Effector memory CD4-positive, alpha-beta T cell (primary cell): ENCODE measurements around the gene TSPAN3.
A peak's percentile ranks its signal among the peaks of the same experiment; 100 is the strongest.

Source experiments
- DNase-seq, 3 donors: peaks; one replicate each; pipeline ENCODE4 v3.0.0-alpha.2; 2020
- H3K27ac ChIP-seq: 2 replicates; pipeline ENCODE4 v1.7.0; 2013; ENCODE audit warnings: mild to moderate bottlenecking, low read length, moderate library complexity; ENCODE audit not compliant: insufficient read depth, poor library complexity, severe bottlenecking
- H3K27me3 ChIP-seq: replicated peaks from 2 replicates; pipeline ENCODE4 v1.7.0; 2013; ENCODE audit warnings: mild to moderate bottlenecking, low read length; ENCODE audit not compliant: insufficient read depth, control insufficient read depth, poor library complexity, severe bottlenecking
- H3K36me3 ChIP-seq: 2 replicates; pipeline ENCODE4 v1.7.0; 2013; ENCODE audit warnings: mild to moderate bottlenecking, low read length, moderate library complexity; ENCODE audit not compliant: control insufficient read depth, insufficient read depth
- H3K4me1 ChIP-seq: 2 replicates; pipeline ENCODE4 v1.7.0; 2013; ENCODE audit warnings: low read length, mild to moderate bottlenecking; ENCODE audit not compliant: control insufficient read depth, insufficient read depth, poor library complexity, severe bottlenecking
- H3K4me3 ChIP-seq: 2 replicates; pipeline ENCODE4 v1.7.0; 2013; ENCODE audit warnings: low read length, low read depth, mild to moderate bottlenecking; ENCODE audit not compliant: insufficient read depth, poor library complexity, severe bottlenecking
- H3K9me3 ChIP-seq: 2 replicates; pipeline ENCODE4 v1.7.0; 2013; ENCODE audit warnings: mild to moderate bottlenecking, low read length, moderate library complexity; ENCODE audit not compliant: control insufficient read depth

TSPAN3 gene

DNA sequence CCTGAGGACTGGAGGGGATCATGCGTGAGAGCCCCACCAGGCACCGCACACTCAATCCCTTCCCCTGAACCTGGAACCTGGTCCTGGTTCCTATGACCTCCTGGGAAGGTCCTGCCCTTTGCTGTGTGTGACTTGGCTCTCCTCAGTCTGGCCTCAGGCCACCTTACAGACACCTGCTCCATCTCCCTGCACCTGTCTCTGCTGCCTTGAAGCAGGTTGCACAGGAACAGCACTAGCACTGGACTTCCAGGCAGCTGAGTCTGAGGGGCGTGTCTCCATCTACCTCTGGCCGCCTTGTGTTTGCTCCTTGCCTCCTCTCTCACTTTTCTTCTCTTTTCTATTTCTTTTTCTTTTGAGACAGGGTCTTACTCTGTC, 60.6 kb downstream of the TSPAN3 start:
- H3K4me1 ChIP-seq, result peaks cover 69% of the 10 kb centered on the region
- DNase-seq, result no peak
- no peaks in the 10 kb centered on the region for H3K27me3 ChIP-seq
- H3K27ac ChIP-seq, result peak overlapping the region; percentile 57
- H3K36me3 ChIP-seq, result peaks cover 10% of the 10 kb centered on the region
- H3K9me3 ChIP-seq, result no peaks in the 10 kb centered on the region
- H3K4me3 ChIP-seq, result no peak overlapping the region

DNA sequence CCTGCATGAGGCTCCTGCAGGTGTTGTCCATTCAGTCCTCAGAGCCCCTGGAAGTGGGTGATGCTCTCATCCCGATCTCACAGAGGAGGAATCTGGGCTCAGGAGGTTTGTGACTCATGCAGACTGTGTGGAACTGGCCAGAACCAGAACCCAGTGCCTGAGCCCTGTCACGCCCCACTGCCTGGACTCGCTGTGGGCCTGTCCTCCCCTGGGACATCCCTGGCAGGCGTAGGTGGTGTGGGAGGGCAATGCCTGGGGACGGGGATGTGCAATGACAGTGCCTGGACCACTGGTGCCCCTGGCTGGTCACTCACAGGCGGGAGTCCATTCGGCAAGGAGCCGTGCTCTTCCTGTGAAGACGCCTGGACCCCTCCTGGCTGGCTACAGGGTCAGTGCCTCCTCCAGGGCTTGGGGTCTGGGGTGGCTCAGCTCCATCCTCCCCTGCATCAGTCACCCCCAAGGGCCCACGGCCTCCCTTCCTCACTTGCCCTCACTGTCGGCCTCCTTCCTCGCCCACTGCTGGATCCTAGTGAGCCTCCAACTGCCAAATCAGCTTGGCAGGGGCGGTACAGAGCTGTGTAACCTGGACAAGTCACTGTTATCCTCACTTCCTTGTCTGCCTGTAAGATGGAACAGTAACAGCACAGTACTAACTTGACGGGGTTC, 61.1 kb downstream of the TSPAN3 start:
- DNase-seq, result no peak
- Histone ChIP-seq H3K27me3 (no peaks in the 10 kb centered on the region), H3K4me1 (peaks cover 66% of the 10 kb centered on the region), H3K36me3 (peaks cover 10% of the 10 kb centered on the region), H3K4me3 (no peak overlapping the region), H3K27ac (peak overlapping the region; percentile 57), H3K9me3 (no peaks in the 10 kb centered on the region)

DNA sequence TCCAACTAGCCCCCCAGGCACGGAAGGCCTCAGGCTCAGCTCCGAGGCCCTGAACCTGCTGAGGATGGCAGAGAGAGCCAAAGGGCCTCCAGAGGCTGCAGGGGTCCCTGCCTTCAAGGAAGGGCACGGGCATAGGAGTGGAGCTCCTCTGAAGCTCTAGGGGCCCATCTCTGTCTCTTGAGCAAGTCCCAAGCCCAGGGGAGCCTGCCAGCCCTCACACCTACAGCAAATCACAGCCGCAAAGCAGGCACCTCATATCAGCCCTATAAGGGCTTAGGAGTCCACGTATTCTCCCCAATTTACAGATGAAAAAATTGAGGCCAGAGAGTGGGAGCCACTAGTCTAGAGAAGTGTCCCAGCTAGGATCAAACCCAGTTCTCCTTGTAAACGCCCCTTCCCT, 61.7 kb downstream of the TSPAN3 start:
- no peak overlapping the region for H3K4me3 ChIP-seq
- H3K9me3 ChIP-seq, result no peaks in the 10 kb centered on the region
- no peaks in the 10 kb centered on the region for H3K27me3 ChIP-seq
- DNase-seq, result no peak
- peaks cover 62% of the 10 kb centered on the region for H3K4me1 ChIP-seq
- peak overlapping the region; percentile 57 for H3K27ac ChIP-seq
- peaks cover 10% of the 10 kb centered on the region for H3K36me3 ChIP-seq

GRCh38 chr15:77004189-77004588, 66.7 kb downstream of the TSPAN3 start:
- Histone ChIP-seq H3K4me1 (peaks cover 65% of the 10 kb centered on the region), H3K27ac (peak overlapping the region; percentile 68), H3K4me3 (no peak overlapping the region), H3K36me3 (peaks cover 25% of the 10 kb centered on the region), H3K27me3 (no peaks in the 10 kb centered on the region), H3K9me3 (no peaks in the 10 kb centered on the region)
- no peak for DNase-seq

DNA sequence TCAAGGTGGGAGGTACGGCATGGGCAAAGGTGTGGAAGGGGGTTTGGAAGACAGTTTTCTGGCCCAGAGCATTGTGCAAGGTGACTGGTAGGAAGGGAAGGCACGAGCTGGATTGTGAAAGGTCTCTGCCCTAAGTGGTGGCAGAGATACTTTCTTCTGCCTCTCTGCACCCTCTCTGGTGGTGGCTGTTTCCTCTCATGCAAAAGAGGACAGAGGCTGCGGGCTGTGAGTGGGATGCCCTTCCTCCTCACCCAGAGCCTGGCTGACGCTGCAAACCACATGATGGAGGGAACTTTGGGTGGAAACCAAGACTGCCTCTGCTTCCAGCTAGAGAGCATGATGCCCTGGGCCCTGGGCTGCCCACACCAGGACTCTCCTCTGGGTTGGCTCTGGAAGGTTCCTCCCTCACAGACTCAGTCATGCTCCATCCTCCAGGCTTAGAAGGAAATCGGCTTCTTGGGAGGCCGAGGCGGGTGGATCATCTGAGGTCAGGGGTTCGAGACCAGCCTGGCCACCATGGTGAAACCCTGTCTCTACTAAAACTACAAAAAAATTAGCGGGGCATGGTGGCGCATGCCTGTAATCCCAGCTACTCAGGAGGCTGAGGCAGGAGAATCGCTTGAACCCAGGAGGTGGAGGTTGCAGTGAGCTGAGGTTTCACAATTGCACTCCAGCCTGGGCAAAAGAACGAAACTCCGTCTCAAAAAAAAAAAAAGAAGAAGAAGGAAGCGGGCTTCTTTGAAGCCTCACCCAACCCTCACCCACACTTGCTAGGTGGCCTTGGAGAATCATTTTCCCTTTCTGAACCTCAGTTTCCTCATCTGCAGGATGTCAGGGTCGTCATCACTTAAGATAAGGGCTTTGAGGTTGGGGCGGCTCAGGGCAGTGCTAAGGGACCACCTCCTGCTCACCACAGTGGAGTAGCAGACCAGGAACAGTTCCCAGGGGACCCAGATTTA, 67.7 kb downstream of the TSPAN3 start:
- Histone ChIP-seq H3K36me3 (peaks cover 22% of the 10 kb centered on the region), H3K9me3 (no peaks in the 10 kb centered on the region), H3K4me3 (peak overlapping the region; percentile 20), H3K27me3 (no peaks in the 10 kb centered on the region), H3K4me1 (peaks cover 65% of the 10 kb centered on the region), H3K27ac (peak overlapping the region; percentile 68)
- DNase-seq, result peak; percentile 60 to 67 (median 66)

- peak overlapping the region; percentile 20 for H3K4me3 ChIP-seq
- H3K36me3 ChIP-seq, result peaks cover 22% of the 10 kb centered on the region
- no peaks in the 10 kb centered on the region for H3K27me3 ChIP-seq
- peaks cover 69% of the 10 kb centered on the region for H3K4me1 ChIP-seq
- no peaks in the 10 kb centered on the region for H3K9me3 ChIP-seq
- DNase-seq, result no peak
- H3K27ac ChIP-seq, result peak overlapping the region; percentile 68
These were observed 68.5 kb downstream of the TSPAN3 start for GRCh38 chr15:77002436-77002835.

GRCh38 chr15:77001966-77002365, 68.9 kb downstream of the TSPAN3 start:
- Histone ChIP-seq H3K9me3 (no peaks in the 10 kb centered on the region), H3K27me3 (no peaks in the 10 kb centered on the region), H3K27ac (peak overlapping the region; percentile 68), H3K4me3 (no peak overlapping the region), H3K4me1 (peaks cover 74% of the 10 kb centered on the region), H3K36me3 (peaks cover 18% of the 10 kb centered on the region)
- DNase-seq, result no peak

- no peaks in the 10 kb centered on the region for H3K27me3 ChIP-seq
- no peak overlapping the region for H3K4me3 ChIP-seq
- peaks cover 80% of the 10 kb centered on the region for H3K4me1 ChIP-seq
- H3K36me3 ChIP-seq, result peaks cover 16% of the 10 kb centered on the region
- H3K27ac ChIP-seq, result peak overlapping the region; percentile 68
- H3K9me3 ChIP-seq, result no peaks in the 10 kb centered on the region
- no peak for DNase-seq
These were observed 69.6 kb downstream of the TSPAN3 start for GRCh38 chr15:77001351-77001750.

DNA sequence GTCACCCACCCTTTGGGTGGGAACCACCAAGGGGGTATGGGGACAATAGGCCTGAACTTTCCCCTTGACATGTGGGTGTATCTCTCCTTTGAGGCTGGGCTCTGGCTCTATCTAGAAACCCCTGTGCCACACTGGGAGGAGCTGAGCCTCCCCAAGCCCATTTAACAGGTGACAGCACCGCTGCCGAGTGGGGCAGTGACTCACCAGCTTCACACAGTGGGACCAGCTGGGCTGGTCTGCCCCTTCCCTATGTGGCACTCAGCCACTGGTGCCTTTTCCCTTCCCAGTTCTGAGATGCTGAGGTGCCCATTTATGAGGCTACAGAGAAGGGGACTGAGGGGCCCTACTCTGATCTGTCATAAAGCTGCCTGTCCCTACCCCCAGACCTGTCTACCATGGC, 70.9 kb downstream of the TSPAN3 start:
- Histone ChIP-seq H3K27ac (peak overlapping the region; percentile 53), H3K36me3 (peaks cover 16% of the 10 kb centered on the region), H3K9me3 (no peaks in the 10 kb centered on the region), H3K4me3 (no peak overlapping the region), H3K27me3 (no peaks in the 10 kb centered on the region), H3K4me1 (peaks cover 91% of the 10 kb centered on the region)
- DNase-seq, result peak in 1 of 3 donors; percentile 32
